Bladder microvascular endothelial cell (primary cell): ENCODE results near the gene SP7. TPM values are rescaled to one million over a fixed set of nuclear protein-coding genes. Genes with fewer than 3 reads are reported as not detected.

Source experiments
- total RNA-seq: library from RNA; depleted of rRNA; stranded (reverse); fragments of >200 nt; gene quantifications from 2 replicates; pipeline ENCODE4 v1.2.3, GENCODE V29; 2014

Gene SP7
- total RNA-seq, result not detected in 2 replicates

GRCh38 chr12:53336181-53336681 is at the start of gene SP7:
SP7 (minus strand) TSS chr12:53336354; CDS start chr12:53335646, 708 bp downstream.

GRCh38 chr12:53380104-53380793 is 44.1 kb upstream of the SP7 start, which contains the start of gene SP1:
SP1 (plus strand) TSS chr12:53380176; CDS start chr12:53380292, 116 bp downstream.

GRCh38 chr12:53299454-53300180 is 36.5 kb downstream of the SP7 start, which contains the start of gene MYG1:
MYG1 (plus strand) TSS chr12:53299695; CDS start chr12:53299738, 43 bp downstream.

GRCh38 chr12:53295070-53295890 is 40.9 kb downstream of the SP7 start, which contains the start of gene PFDN5:
PFDN5 (plus strand) TSS chr12:53295542; CDS start chr12:53295568, 26 bp downstream.

Other genes starting within 250 kb of the SP7 start
- gene IGFBP6, start 238.7 kb downstream of the SP7 start, total RNA-seq, result 7.0 and 44.7 TPM in 2 replicates
- not detected in 2 replicates for gene SOAT2, start 232.9 kb downstream of the SP7 start, total RNA-seq
- gene ZNF740, start 155.6 kb downstream of the SP7 start, total RNA-seq, result 10.5 and 17.9 TPM in 2 replicates
- 3.2 and 9.0 TPM in 2 replicates for gene CSAD, start 155.4 kb downstream of the SP7 start, total RNA-seq
- 0.49 TPM in 1 of 2 replicates, not detected in the other for gene ITGB7, start 129.1 kb downstream of the SP7 start, total RNA-seq
- 8.9 and 16.0 TPM in 2 replicates for gene RARG, start 104.1 kb downstream of the SP7 start, total RNA-seq
- 8.7 and 9.4 TPM in 2 replicates for gene ESPL1, start 68.1 kb downstream of the SP7 start, total RNA-seq
- gene PFDN5, start 40.8 kb downstream of the SP7 start, total RNA-seq, result 379 and 467 TPM in 2 replicates
- gene MYG1, start 36.7 kb downstream of the SP7 start, total RNA-seq, result 26.3 and 37.1 TPM in 2 replicates
- gene AAAS, start 14.7 kb downstream of the SP7 start, total RNA-seq, result 26.6 and 42.4 TPM in 2 replicates
- gene SP1, start 43.8 kb upstream of the SP7 start, total RNA-seq, result 21.0 and 37.1 TPM in 2 replicates
- not detected in 2 replicates for gene AMHR2, start 87.5 kb upstream of the SP7 start, total RNA-seq
- gene PRR13, start 105.4 kb upstream of the SP7 start, total RNA-seq, result 15.9 TPM in 2 replicates
- gene PCBP2, start 115.7 kb upstream of the SP7 start, total RNA-seq, result 265 and 440 TPM in 2 replicates
- gene MAP3K12, start 163.1 kb upstream of the SP7 start, total RNA-seq, result 11.7 and 12.4 TPM in 2 replicates
- 41.0 and 43.8 TPM in 2 replicates for gene TARBP2, start 164.9 kb upstream of the SP7 start, total RNA-seq
- gene NPFF, start 171.1 kb upstream of the SP7 start, total RNA-seq, result not detected in 2 replicates